Progenitor cell of endocrine pancreas (in vitro differentiated cells): ENCODE results near the gene SEMA4G. TPM values are rescaled to one million over a fixed set of nuclear protein-coding genes. Genes with fewer than 3 reads are reported as not detected.

ENCODE experiments used
- DNase-seq: peaks from one replicate; pipeline ENCODE4 v3.0.0; 2021; ENCODE audit warnings: low spot score; ENCODE audit not compliant: unreplicated experiment
- H3K27ac Mint-ChIP-seq: 2 replicates; pipeline ENCODE4 v1.8.0; 2021; ENCODE audit warnings: mild to moderate bottlenecking, moderate library complexity, mixed read lengths
- H3K27me3 Mint-ChIP-seq: 2 replicates; pipeline ENCODE4 v1.8.0; 2021; ENCODE audit warnings: mixed read lengths
- H3K36me3 Mint-ChIP-seq: 2 replicates; pipeline ENCODE4 v1.8.0; 2022; ENCODE audit warnings: mixed read lengths; ENCODE audit not compliant: insufficient read depth
- H3K4me1 Mint-ChIP-seq: 2 replicates; pipeline ENCODE4 v1.8.0; 2021; ENCODE audit warnings: low read depth, mixed read lengths
- H3K4me3 Mint-ChIP-seq: 2 replicates; pipeline ENCODE4 v1.8.0; 2021; ENCODE audit warnings: low read depth, mild to moderate bottlenecking, moderate library complexity, mixed read lengths
- H3K9me3 Mint-ChIP-seq: 2 replicates; pipeline ENCODE4 v1.8.0; 2021; ENCODE audit warnings: low read depth, mixed read lengths
- CTCF ChIP-seq: fragments of 200-600 bp; sonication (generic); IDR thresholded peaks from one replicate; pipeline ENCODE4 v1.5.0; 2021; ENCODE audit warnings: antibody characterized with exemption, mild to moderate bottlenecking; ENCODE audit not compliant: unreplicated experiment
- microRNA-seq: library from miRNA; unstranded; fragments of <30 nt; microRNA quantifications from one replicate; pipeline ENCODE4 v1.1.0, GENCODE V29; 2020; ENCODE audit warnings: borderline number of aligned reads; ENCODE audit not compliant: unreplicated experiment
- total RNA-seq: library from RNA; stranded (reverse); gene quantifications from 2 replicates; pipeline ENCODE4 v1.2.1, GENCODE V29; 2021

Gene SEMA4G
- total RNA-seq, 1 donor from 2014 or later, result 62.3 TPM

- Mint-ChIP-seq H3K9me3 (no peaks in the 10 kb centered on the region), H3K4me1 (peaks cover 5% of the 10 kb centered on the region), H3K27ac (no peak overlapping the region), H3K27me3 (peaks cover 70% of the 10 kb centered on the region), H3K36me3 (no peaks in the 10 kb centered on the region), H3K4me3 (no peak overlapping the region)
- TF ChIP-seq CTCF, result peak; percentile 82
- DNase-seq, result peak; percentile 85
These were observed 49.5 kb downstream of the SEMA4G start for GRCh38 chr10:101018600-101019439.

Small RNA genes within 50 kb of the gene (microRNA-seq; reads per million reads assigned to microRNA genes)
- not detected for gene MIR608

Other genes with a start within 250 kb of the SEMA4G start
- not detected in 2 replicates for gene PAX2, start 223.9 kb upstream of the SEMA4G start, total RNA-seq
- 29.9 and 31.8 TPM in 2 replicates for gene SLF2, start 56.5 kb upstream of the SEMA4G start, total RNA-seq
- gene MRPL43, start 18.0 kb downstream of the SEMA4G start, total RNA-seq, result 70.7 and 72.4 TPM in 2 replicates
- gene TWNK, start 18.0 kb downstream of the SEMA4G start, total RNA-seq, result 12.8 and 13.3 TPM in 2 replicates
- gene LZTS2, start 30.3 kb downstream of the SEMA4G start, total RNA-seq, result 81.1 and 83.2 TPM in 2 replicates
- gene PDZD7, start 61.6 kb downstream of the SEMA4G start, total RNA-seq, result 0.29 and 0.84 TPM in 2 replicates
- gene SFXN3, start 61.7 kb downstream of the SEMA4G start, total RNA-seq, result 4.4 and 6.1 TPM in 2 replicates
- gene KAZALD1, start 92.5 kb downstream of the SEMA4G start, total RNA-seq, result 1.3 and 2.0 TPM in 2 replicates
- gene TLX1, start 161.8 kb downstream of the SEMA4G start, total RNA-seq, result not detected in 2 replicates